Inflammatory macrophage (primary cell): ENCODE results near the gene RLIM.
"Not testable (repeated sequence)": the region's sequence is repeated elsewhere in the genome, so short reads cannot be mapped to it uniquely, and the experiment has no call there.

ENCODE experiments used
- DNase-seq, 2 donors: peaks; one replicate each; pipeline ENCODE4 v3.0.0-alpha.2; 2020 to 2022
- total RNA-seq, 18 experiments: gene quantifications; one replicate each; lab custom pipeline; 2026; ENCODE audit warnings: mixed read lengths in 6 of 18, inconsistent platforms in 2 of 18; lab: John Stamatoyannopoulos, UW

Gene RLIM
- 111 to 252 (median 189) reads per million in 18 experiments for total RNA-seq

DNA sequence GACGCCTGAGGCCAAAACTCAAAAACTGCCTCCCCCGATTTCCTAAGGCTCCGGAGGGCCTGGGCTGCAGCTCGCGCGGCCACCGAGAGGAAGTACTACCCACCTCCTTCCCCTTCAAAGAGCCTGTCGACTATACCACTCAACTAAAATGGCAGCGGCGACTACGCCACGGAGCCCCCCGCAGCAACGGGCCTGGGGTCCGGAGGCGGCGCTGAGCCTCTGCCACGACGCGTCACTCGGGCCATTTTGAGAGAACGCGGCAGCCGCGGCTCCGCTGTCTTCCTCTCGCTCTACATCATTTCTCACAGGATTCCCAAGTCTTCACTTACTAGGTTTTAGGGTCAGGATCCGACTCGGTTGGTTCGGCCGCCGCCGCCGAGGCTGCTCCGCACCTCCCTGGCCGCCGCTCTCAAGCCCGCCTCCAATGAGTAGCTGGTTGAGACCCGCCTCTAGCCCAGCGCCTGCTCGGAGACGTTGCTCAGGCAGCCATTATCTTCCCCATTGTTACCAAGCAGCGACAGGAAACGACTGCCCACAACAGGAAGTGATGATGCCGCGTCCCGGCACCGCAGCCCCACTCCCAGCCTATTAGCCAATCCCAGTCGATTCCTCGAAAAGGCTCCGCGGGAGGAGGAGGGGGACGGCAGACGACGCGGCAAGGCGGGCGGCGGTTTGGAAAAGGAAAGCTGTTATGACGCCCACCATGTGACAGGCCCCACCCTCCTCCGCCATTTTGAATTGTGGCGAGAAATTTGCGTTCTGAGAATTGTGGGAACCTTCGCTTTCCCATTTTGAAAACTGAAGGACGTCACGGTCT is at the start of gene RLIM:
RLIM (minus strand) TSS at position 532 of the 817 bp plus-strand sequence. CDS start 18,647 bp downstream, outside the sequence.
- DNase-seq = peak; percentile 95

DNA sequence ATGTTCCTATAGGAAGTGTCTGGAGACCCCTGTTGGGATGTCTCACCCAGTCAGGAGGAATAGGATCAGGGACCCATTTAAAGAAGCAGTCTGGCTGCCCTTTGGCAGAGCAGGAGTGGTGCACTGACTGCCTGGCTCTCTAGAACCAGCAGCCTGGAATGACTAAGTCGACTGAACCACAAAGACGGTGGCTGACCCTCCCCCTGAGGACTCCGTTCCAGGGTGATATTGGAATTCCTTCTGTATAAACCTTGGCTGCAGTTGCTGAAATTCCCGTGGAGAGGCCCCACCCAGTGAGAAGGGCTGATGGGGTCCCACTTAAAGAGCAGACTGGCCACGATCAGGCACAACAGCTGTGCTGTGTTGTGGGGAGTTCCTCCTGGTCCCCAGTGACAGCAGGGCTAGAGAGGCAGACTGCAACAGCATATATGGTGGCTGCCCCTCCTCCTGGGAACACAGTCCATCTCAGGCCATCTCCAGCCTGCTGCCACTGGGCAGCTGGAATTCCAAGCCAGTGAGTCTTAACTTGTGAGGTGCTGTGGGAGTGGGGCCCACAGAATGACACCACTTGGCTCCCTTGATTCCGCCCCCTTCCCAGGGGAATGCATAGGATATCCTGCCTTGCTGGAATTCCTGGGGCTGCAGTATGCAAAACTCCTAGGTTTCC is 41.8 kb upstream of the RLIM start:
- no peak for DNase-seq

DNA sequence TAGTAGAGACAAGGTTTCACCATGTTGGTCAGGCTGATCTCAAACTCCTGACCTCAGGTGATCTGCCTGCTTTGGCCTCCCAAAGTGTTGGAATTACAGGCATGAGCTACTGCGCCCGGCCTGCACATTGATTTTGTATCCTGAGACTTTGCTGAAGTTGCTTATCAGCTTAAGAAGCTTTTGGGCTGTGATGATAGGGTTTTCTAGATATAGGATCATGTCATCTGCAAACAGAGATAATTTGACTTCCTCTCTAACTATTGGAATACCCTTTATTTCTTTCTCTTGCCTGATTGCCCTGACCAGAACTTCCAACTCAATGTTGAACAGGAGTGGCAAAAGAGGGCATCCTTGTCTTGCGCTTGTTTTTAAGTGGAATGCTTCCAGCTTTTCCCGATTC is 40.5 kb upstream of the RLIM start:
- DNase-seq = not testable (repeated sequence)

DNA sequence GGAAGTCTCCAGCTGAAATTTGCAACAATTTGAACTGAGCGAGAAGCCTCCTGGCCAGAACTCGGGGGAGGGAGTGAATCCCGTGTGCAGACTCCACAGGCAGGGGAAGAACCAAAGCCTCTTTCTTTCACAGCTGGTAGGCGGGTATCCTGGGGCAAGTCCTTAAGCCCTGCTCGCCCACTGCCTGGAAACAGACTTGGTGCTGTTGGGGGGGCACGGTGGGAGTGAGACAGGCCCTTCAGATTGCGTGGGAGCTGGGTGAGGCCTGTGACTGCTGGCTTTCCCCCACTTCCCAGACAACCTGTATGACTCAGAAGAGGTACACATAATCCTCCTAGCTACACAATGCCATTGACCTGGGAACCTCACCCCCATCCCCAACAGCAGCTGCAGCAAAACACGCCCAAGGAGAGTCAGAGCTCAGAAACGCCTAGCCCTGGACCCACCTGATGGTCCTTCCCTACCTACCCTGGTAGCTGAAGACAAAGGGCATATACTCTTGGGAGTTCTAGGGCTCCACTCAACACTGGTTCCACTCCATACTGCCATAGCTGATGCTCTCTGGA is 22.4 kb upstream of the RLIM start:
- DNase-seq = no peak

DNA sequence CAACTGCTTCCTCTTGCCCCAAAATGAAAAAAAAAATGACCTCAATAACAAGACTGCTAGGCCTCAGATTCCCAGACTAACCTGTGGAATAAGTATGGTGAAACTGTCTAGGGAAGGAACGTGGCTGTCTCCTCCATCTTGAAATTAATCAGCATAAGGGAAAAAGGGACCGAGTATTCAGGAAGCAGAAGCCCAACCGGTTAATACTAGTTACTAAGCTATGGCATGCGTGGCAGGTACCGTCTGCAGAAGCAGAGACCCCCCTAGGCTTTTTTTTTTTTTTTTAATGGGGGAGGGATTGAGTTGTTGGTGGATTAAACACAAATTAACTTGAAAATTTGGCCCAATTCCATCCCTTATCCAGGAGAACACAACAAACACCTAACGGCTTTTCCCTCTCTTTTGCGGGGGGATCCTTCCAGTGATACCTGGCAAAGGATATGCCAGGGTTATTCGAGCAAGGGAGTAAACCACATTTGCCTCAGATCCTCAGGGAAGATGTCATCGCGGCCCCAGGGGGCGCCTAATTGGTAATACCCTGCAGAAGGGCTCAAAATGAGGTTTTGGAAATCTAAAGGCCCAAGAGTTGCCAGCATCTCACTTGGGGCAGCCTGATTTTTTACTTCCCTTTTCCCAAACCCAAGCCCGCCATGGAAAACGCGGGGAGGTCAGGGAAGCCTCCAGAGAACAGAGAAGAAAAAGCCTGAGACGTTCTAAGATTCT is 893 bp downstream of the RLIM start:
- DNase-seq = peak; percentile 4 to 31

DNA sequence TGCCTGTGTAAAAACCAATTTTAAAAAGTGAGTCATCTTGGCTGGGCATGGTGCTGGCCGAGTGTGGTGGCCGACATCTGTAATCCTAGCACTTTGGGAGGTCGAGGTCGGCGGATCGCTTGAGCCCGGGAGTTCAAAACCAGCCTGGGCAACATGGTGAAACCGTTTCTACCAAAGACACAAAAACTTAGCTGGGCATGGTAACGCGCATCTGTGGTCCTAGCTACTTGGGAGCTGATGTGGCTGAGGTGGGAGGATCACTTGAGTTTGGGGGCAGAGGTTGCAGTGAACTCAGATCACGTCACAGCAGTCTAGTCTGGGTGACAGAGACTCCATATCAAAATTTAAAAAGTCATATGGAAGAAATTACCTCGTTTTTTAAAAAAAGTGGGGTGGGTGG is 7.6 kb downstream of the RLIM start:
- no peak for DNase-seq

DNA sequence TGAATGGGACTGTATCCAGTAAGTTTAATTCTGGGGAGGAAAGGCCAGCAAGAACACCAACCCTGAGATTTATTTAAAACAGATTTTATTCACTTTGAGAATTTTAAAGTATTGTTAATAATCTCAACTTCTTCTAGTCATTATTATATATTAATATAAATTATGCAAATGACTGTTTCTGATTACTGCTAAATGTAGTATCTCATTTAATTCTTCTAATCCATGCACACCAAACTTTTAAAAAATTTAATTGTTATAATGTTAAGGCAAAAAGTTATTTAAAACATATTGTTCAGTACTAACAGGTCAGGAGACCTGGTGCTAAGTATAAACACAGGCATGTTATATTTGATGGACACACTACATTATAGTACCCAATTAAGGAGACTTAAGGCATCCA is 8.1 kb downstream of the RLIM start:
- DNase-seq = no peak

- DNase-seq = no peak
Measured at GRCh38 chrX:74603040-74603439, 11.4 kb downstream of the RLIM start.

DNA sequence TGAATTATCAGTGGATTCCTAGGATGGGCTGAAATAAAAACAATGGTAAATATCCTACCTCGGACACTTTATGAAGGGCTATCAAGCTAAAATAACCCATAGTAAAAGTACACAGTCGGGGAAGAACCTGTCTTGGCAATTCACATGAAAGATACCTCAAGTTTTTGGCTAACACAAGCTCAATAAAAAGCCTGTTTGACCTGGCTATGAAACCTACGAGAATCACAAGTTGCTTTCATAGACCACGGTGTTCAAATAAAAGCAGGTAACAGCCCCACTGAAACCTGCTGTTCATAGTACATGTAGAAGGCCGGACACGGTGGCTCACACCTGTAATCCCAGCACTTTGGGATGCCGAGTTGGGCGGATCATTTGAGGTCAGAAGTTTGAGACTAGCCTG is 12.3 kb downstream of the RLIM start:
- DNase-seq = no peak

DNA sequence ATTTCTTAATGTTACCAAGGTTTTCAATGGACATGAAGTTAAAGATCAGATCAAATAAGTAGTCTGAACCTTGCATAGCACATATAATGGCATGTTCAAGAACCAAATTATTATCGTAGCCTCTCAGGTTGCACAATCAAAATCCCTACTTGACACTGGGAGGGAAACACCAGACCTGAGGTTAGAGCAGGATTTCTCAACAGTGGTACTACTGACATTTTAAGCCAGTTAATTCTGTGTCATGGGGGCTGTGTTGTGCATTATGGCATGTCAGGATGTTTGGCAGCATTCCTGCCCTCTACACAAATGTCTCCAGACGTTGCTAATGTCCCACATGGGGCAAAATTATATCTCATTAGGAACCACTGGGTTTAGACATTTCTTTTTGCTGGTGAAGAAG is 20.8 kb downstream of the RLIM start:
- no peak for DNase-seq

GRCh38 chrX:74585766-74586165 is 28.7 kb downstream of the RLIM start:
- DNase-seq = no peak

DNA sequence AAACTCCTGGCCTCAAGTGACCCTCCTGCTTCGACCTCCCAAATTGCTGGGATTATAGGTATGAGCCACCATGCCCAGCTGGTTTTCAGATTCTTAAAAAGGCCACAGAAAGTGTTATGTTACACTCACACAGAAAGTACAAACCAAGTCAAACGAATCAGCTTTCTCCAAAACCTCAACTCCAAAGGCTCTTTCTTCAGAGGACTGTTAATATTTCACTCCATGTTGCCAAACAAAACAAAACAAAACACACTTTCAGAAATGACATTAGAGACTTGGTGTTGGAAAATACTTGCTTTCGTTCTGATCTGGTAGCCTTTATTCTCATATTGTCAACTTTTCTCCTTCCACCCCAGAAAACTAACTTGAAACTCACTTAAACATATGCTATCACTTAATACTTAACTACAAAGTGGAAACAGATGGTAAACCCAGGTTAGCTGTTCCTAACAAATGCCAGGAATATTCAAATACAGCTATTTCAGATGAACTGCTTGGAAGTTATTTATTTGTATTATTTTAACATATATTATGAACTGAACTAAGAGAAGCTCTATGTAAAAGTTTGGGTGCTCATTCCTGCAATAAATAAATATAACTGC is 34.7 kb downstream of the RLIM start:
- no peak for DNase-seq

- DNase-seq = no peak
Measured at GRCh38 chrX:74578137-74578536, 36.3 kb downstream of the RLIM start.

DNA sequence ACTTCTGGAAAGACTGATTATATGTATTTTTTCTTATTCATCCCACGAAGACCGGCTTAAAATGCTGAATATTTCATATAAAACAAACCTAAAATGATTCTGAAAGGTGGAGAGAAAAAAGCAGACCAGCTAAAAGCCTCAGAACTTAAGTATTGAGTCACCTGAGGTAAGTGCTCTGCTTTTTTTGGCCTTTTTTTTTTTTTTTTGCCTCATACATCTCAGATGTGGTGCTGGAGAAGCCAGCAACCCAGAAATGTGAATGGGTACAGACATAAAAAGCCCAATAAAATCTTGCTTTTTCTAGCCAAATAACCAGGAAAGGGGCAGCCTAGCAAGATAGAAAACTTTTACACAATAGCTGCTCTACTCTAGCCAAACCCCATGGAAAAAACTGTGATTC is 57.0 kb downstream of the RLIM start:
- no peak for DNase-seq

- no peak for DNase-seq
Measured at GRCh38 chrX:74551934-74552333, 62.5 kb downstream of the RLIM start.

DNA sequence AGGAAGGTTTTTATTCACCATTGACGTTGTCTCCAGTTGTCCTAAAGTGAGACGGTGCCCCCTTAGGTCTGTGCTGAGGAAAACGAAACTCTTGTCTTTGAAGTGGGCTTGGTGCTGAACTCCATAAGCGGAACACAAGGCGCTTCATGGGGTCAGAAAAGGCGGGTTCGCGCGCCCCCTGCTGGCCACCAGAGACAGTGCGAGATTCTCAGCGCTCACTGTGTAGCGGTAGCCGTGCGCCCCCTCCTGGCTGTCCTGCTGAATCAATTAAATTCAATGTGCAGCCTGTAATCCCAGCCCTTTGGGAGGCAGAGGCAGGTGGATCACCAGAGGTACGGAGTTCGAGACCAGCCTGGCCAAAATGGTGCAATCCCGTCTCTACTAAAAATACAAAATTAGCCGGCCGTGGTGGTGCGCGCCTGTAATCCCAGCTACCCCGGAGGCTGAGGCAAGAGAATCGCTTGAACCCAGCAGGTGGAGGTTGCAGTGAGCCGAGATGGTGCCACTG is 64.1 kb downstream of the RLIM start:
- DNase-seq = peak; percentile 79

DNA sequence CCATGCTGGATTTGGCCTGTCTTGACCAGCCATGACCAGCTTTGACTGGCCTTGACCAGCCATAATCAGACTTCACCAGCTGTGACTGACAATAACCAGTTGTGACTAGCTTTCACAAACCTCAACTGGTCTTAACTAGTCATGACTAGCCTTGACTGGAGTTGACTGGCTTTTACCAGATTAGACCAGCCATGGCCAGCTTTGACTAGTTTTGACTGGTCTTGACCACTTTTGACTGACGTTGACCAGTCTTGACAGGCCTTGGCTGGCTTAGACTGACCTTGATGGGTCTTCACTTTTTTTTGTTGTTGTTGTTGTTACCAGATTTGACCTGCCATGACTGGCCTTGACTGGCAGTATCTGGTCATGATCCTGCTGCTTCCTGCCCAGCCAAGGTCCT is 67.4 kb downstream of the RLIM start:
- no peak for DNase-seq

DNA sequence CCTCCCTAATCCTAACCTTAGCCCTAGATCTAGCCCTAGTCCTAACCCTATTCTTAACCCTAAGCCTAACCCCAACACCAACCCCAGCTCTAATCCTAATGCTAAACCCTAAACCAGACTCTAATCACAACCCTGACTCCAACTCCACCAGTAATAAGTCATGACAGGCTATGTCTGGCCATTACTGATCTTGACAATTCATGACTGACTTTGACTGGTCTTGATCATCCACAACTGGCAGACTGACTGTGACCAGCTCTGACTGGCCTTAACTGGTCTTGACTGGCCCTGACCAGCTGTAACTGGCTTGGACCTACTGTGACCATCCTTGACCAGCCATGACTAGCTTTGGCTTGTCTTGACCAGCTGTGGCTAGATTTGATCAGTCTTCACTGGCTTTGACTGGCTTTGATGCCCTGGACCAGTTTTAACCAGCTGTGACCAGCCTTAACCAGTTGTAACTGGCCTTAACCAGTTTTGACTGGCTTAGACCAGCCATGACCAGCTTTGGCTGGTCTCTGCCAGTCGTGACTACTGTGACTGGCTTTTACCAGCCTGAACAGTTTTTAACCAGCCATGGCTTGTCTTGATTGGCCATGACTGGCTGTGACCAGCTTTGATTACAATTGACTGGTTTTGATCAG is 68.4 kb downstream of the RLIM start:
- no peak for DNase-seq

GRCh38 chrX:74540635-74541249 is 73.7 kb downstream of the RLIM start:
- DNase-seq = no peak

- no peak for DNase-seq
Measured at GRCh38 chrX:74536832-74537371, 77.5 kb downstream of the RLIM start.

DNA sequence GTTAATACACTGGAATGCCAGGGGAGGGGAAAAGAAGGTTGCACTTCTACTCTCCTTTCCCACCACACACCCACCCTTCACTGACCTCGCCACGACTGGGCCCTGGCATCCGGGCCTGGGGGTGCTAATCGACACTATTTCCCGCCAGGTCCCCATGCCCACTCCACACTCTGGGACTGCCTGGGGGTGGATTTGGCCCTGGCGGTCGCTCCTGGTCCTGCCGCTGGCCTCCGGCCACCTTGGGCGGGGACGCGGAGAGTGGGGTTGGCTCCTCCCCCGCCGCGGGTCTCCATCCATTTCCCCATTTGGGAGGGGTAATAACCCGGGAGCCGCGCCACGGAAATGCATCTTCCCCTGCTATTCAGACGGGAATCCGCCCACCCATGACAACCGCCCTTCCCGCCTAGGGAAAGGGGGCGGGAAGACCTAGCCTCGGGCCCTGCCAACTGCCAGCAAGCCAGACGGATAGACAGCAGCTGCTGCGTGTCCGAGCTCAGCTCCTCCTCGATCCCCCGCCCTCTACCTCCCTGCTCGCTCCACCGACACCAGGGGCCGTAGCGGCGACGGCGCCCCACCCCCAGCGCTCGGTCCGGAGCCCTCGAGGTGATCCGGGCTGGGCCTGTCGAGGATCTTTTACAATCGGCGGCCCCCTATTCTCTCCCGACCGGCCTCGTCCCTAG is 78.1 kb downstream of the RLIM start:
- peak; percentile 82 to 84 for DNase-seq
